Fibroblast of skin of right biceps (primary cell): ENCODE measurements around the gene DHRS3.
"Not testable (repeated sequence)": the region's sequence is repeated elsewhere in the genome, so short reads cannot be mapped to it uniquely, and the experiment has no call there.

Experiments
- DNase-seq: peaks from one replicate; pipeline ENCODE4 v3.0.0-alpha.2; 2013

Gene DHRS3

DNA sequence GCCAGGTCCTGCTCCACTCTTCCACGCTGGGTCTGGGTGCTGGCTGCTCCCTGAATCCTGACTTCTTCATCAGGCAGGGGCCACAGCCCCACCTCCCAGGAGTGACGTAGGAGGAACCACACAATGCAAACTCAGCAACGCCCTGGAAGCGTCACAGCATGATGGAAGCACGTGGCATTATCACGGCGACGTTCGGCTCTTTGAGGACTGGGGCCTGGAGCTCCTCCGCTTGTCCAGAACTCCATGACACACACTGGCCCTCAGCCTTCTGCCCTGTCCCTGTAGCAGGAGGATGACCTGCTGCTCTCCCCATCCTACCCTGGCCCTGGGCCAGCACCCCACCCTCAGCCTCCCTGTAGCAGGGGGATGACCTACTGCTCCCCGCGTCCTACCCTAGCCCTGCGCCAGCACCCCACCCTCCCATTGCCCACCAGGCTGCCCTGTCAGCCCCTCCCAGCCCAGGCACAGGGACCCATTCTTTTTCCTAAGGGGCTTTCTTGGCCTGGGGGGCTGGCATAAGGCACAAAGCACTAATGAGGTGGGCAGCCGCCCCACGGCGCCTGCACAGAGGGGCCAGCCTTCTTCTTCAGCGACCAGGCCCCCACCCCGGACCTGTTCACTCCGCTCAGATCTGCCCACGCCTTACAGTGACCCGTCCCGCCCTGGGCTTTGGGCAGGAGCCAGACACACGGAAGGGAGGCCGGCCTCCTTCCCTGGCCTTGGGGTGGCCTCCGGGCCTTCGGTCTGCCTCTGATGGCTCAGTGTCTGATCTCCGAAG lies 65.7 kb downstream of the DHRS3 start:
- DNase-seq: no peak

DNA sequence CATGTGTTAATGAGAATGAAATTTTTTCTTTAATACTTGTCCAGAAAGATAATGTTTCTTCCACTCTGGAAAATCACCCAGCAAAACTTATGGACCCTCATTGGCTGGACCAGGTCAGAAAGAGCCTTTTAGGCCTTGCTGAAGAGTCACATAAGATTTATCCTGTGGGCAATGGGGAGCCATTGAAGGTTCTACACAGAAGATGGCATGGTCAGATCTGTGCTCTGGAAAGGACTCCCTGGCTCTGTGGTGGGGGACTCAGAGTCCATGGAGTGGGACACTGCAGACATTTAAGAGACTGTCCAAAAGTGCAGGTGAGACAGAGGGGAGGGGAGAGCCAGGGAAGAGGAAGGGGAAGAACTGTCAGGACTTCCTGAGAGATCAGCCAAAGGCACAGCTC lies 66.4 kb downstream of the DHRS3 start:
- no peak for DNase-seq

DNA sequence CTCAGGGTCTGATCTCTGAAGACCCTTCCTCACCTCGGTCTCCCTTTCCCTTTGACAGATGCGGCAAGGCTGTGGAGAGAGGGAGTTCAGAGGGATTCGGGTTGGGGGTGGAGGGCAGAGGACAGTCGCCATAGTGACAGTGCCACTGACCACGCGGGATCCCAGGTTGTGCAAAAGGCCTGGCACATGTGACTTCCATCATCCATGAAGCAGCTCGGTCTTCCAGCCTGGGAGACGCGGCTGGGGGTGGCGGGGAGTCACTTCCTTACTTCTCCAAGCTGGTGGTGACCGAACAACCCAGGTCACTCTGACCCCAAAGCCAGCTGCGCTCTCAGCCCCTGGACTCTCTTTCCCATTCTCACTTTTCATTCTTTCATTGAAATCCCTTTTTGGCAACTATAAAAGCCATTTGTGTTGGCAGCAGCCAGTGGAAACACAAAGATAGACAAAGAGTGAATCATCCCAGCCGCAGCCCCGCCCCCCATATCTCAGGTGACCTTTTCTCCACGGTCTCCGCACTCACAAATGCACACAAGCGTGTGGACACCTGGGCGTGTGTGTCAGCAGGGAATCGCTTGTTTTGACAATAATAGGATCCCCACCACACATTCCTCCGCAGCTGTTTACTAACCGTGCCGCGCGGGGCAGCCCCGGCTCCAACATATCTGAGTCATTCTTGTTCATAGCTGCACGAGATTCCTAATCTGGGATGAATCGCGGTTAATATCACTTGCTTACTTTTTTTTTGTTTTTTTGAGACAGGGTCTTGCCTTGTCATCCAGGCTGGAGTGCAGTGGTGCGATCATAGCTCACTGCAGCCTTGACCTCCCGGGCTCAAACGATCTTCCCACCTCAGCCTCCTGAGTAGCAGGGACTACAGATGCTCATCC lies 68.3 kb downstream of the DHRS3 start:
- DNase-seq: peak; percentile 94

DNA sequence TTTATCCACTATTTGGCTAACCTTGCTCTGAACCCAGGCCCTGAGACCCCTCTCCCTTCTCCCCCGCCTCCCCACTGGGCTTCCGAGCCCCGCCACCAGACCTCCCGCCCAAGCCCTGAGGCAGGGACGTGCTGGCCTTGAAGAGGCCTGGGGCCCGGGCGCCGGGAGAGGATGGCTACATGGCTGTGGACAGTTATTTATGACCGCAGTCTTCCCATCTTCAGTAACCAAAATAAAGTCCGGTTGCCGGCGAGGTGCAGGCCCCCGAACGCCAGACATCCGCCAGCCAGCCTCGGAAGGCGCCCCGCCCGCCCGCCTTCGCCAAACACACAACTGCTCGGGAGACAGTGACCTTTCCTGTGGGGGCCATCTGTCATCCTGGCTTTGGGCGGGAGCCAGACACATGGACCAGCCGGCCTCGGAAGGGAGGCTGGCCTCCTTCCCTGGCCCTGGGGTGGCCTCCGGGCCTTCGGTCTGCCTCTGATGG lies 69.0 kb downstream of the DHRS3 start:
- no peak for DNase-seq

DNA sequence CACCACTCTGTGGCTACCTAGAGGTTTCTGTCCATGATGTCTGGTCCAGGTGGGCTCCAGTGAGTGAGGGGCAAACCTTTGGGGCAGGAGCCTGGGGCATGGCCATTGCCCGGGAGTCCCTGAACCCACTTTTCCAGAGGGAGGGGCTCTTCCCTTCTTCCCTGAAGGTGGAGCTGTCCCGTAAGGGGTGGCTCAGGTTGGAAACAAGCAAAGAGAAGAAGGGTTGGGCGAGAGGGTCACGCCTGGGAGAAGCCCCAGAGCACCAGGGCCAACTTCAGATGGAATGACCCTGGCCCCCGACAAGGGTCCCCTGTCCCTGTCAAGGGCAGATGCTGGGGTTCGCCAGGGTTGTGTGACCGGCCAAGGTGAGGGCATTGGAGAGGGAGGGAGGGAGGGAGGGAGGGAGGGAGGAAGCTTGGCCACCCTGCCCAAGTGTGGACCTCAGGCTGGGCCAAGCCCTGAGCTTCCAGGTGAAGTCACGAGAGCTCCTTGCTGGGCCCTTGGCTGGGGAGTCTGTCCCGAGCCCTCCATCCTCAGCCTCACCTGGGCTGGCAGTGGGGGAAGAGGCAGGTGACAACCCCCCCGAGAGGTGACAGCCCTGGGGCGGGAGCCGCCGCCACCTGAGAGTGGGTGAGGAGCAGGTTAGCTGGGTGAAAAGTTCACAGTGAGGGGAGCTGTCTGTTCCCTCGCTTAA lies 69.6 kb downstream of the DHRS3 start:
- no peak for DNase-seq

DNA sequence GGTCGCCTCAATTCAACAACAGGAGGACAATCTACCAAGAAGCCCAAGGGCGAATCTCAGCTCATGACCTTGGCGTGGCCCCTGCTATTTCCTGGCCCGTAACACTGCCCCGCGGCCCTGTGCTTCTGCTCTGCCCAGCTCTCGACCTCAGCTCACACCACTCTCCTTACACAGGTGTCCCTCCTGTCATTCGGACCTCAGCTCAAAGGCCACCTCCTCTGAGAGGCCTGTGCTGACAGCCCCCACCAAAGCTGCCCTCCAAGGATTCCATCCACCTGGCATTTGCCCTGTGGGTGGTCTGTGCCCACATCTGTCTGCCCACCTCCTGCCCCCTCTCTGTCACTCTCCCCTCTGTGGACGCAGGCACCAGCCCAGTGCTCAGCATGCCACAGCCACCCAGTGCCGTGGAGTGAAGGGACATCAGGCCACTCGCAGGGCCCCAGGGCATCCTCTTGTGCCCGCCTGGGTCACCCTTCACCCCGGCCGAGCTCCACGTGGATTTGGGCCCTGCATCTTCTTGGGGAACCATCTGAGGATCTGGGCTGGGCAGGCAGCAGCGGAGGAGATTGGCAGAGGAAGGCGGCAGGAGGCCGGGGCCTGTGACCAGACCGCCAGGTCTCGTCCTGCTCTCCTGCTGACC lies 70.3 kb downstream of the DHRS3 start:
- DNase-seq: no peak

DNA sequence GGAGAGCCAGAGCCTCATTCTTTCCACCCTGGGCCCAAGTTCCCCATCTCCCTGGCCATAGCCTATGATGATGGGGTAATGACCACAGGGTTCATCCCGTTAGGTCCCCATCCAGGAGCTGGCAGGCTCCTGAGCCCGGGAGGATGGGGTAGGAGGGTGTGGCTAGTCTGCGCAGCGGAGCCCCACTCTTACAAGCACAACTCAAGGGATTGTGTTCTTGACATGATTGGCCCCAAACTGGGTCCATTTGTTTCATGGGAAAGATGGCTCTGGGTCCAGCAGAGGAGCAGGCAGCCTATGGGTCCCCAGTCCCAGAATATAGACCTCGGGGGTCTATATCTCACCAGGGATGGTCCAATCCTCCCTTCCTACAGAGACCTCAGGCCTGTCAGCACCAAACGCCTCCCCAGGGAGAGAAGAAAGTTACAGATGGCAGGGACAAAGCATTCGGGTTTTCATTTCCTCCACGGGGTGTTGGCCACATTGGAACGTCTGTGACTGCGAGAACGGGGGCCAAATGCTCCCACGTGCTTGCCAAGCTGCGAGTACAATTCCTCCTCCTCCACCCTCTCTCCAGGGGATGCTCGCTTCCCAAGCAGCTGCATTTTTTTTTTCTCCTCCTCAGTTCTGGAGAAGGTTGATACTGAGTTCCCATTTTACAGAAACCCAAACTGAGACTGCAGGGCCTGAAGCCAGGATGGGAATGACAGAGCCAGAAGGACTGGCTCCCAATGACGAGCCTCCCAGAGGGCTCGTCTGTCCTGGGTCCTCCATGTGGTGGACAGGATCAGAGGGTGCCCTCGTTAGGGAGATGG lies 71.0 kb downstream of the DHRS3 start:
- no peak for DNase-seq

DNA sequence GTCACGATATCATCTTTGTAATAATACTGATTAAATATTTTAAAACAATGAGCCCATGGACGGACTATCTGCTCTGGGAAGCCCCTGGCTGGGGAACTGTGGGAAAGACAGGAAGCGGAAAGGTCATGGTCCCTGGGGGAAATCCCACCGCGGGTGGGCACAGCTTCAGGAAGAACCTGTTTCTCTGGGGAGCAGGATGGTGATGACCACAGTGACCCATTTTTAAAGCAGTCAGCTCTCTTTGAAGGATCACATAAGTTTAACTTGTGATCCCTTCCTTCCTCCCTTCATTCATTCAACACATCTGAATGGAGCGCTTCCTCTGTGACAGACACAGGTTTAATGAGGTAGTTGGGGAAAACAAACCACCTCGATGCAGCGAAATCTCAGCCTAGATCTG lies 73.0 kb downstream of the DHRS3 start:
- DNase-seq: no peak

DNA sequence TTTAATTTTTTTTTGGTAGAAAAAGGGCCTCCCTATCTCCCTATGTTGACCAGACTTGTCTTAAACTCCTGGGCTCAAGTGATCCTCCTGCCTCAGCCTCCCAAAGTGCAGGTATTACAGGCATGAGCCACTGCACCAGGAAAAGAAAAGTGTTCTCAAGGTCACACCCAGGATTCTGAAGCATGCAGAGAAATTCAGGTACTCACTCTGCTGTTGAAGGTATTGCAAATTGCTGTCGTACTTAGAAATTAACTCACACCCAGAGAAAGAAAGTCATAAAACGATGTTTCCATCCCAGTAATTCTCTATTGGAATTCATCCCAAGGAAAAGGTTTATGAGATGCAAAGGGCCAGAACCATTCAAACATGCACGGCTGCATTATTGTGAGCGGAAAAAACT lies 73.7 kb downstream of the DHRS3 start:
- no peak for DNase-seq

DNA sequence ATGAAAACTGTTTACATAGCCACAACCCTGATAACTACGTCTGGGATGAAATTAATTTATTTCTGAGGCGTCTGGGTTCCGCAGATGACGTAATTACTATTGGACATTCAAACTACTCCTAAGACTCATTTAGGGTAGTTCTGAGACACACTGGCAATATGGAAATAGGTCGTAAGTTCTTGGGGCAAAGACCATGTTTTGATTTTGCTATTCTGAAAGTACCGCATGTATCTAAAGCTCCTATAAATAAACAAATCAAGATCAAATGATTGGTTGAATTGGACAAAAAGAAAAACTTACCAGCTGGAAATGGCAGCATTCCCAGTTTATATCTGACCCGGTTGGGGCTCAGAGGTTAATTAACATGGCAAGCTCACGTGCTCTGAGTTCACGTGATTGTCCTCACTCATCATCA lies 74.3 kb downstream of the DHRS3 start:
- no peak for DNase-seq

DNA sequence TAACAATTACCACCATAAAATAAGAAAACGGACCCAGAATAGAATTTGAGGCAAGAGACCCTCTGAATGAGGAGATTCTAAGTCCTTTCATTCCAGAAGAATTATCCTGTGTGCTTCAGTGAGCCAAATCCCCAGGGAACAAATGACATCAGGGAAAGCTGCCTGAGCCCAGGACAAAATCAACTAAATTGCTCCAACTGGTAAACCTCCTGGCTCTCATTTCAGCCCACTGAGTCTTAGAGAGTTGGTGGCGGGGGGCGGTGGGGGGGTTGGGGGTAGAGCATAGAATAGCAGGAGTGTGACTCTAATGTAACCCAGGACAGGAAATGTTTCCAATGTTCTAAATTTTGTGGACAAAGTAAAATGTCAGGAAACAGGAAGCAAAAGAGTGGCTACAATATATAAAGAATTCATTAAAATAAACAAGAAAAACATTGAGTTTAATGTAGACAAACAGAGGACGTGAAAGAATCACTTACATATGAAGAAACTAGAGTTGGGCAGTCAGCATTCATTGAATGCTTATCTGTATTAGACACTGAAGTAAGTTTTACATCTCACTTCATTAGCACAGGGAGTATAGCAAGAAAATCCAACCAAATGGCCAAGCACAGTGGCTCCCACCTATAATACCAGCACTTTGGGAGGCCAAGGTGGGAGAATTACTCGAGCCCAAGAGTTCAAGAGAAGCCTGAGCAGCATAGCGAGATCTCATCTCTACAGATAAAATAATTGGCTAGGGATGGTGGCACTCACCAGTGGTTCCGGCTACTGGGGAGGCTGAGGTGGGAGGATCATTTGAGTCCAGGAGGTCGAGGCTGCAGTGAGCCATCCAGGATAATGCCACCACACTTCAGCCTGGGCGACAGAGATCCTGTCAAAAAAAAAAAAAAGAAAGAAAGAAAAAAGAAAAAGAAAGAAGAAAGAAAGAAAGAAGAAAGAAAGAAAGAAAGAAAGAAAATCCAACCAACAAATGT lies 75.1 kb downstream of the DHRS3 start:
- peak; percentile 28 for DNase-seq

DNA sequence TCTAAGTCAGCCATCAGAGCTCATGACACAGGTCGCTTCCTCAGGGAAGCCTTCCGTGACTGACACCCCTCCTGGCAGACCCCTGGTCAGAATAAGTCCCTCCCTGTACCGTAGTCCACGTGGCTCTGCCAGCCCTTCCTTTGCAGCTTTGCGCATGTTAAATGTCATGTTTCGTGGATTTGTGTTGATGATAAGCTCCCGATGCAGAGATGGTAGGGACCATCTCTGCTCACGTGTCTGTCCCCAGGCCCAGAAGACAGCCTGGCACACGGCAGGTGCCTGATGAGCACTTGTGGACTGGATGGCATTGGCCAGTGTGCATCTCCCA lies 75.9 kb downstream of the DHRS3 start:
- no peak for DNase-seq

DNA sequence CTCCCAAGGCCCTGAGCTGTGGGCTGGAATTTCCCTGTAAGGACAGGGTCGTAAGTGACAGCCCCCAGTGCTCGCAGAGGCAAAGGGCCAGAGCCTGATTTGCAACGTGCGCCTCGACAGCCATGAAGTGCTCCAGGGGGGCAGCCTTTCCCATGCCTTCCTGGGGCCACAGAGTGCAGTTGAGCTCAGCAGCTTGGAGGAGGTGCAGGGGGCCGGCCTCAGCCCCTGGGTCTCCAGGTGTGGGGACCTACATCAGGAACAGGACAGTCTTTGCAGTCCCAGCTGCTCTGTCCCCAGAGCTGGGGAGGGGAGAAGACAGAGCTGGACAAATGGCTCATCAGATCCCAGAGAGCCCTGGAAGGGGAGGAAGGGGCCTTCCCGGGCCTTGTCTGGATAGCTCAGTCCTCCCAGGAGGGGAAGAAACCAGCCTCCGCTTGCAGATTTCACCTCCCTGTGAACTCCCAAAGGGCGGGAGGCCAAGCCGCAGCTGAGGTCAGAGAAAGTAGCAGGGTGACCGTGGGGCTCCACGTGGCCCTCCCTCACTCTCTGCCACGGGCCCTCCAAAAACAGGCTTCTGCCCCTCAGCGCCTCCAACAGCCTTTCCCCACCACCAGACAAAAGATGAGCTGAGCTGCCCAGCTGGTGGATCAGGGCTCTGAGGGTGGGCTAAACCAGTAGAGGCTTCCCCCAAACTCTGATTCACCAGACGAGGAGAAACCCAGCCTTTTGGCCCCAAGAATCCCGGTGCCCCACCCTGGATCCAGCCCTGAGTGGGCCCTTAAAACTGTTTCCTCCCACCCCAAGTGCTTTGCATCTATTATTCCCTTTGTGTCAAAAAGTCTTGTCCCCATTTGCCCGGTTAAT lies 76.5 kb downstream of the DHRS3 start:
- DNase-seq: peak; percentile 75

DNA sequence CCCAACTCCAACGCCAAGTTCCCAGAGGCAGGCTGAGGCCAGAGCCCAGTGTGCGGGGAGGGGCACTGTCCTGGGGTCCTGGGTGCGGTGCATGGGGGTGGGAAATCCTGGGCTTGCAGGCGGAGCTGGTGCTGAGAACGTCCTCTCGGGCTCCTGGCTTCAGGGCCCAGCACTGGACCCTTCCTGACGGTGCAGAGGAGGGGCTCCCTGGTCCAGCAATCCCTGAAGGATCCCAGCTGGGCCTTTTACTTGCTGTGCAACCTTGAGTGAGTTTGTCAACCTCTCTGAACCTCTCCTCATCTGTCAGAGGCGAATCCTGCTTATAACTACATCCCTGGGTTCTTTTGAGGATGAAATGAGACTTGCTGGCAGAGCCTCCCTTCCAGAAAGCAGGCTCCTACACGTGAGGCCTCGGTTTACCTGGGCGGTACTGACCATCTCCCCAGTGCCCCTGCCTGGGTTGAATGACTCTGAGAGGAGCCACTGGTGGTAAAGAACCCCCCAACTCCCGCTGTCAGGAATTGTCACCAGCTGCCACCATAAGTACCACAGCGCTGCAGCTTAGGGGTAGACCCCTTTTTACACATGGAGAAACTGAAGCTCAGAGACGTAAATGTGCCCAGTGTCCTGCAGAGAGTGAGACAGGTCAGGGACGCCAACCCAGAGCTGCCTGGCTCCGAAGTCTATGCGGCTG lies 77.3 kb downstream of the DHRS3 start:
- DNase-seq: no peak

DNA sequence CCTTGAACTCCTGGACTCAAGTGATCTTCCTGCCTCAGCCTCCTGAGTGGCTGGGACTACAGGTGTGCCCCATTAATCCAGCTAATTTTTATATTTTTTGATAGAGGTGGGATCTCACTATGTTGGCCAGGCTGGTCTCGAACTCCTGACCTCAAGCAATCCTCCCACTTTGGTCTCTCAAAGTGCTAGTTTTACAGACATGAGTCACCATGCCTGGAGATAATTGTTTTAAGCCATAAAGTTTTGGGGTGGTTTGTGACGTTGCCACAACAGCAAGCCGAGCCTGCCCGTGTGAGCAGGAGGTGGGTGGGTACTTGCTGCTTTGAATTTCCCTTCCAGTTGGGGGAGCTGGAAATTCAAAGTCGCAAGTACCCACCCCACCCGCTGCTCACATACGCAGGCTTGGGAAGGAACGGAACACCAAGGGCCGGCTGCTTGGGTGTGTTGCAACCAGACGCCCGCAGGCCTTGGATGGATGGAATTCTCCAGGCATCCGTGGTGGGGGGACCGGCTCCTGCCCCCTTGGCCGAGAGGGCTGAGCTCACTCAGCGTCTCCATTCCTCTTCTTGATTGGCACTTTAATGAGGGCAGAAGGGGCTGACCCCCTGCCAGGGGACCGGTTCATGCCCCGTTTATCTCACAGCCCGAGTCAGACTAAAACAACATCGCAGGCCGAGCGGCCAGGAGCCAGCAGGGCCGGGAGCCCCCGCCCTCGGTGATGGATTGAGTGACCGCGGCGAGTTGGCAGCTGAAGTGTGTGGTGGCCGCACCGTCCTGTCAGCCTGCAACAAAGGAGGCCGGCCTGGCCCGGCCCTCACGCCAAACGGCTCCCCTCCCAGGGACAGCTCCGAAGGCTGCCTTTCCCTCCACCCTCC lies 78.1 kb downstream of the DHRS3 start:
- peak; percentile 83 for DNase-seq

DNA sequence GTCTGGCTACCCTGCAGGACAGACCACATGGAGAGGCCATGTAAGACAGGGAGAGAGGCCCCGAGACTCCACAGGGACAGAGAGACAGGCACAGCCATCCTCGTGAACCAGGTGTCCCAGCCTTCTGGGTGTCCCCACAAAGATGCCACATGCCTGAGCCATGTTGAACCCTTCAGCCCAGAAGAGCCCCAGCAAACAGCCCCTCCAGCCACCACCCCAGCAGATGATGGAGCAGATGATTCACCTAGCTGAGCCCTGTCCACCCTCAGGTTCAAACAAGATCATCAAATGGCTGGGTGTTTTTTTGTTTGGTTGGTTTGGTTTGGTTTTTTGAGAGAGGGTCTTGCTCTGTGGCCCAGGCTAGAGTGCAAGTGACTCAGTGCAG lies 78.7 kb downstream of the DHRS3 start:
- DNase-seq: no peak

DNA sequence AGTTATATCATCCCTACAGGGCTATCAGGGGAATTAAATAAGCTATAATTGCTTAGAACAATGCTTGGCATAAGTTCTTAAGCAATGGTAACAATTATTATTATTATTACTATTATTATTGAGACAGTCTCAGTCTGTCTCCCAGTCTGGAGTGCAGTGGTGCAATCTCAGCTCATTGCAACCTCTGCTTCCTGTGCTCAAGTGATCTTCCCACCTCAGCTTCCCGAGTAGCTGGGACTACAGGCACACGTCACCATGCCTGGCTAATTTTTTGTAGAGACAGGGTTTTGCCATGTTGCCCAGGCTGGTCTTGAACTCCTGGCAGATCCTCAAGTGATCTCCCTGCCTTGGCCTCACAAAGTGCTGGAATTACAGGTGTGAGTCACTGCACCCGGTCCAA lies 79.5 kb downstream of the DHRS3 start:
- DNase-seq: not testable (repeated sequence)

DNA sequence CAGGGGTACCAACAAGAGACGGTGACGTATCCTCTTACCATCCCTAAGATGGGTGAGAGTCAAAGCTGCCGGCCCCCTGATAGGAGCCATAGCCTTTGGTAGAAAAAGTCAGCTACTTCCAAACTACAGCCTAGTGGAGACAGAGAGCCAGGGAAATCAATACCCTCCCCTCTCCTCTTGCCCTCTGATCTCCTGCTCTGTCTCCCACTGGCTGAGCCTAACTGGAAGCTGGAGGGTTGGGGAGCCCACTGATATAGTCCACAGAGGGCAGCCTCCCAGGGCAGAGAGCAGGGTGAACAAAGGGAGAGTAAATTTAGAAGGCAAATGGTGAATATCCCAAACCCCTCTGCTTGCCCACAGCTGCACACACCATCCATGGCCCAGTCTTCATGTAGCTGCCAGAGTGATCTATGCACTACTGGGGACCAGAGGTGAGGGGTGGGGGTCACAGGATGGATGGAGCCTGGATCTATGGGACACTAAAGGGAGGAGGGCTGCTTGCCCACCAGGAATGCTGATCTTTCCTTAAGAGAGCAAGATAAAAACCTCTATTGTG lies 80.0 kb downstream of the DHRS3 start:
- no peak for DNase-seq
